ENCODE results near the gene PPM1N. TPM values are rescaled to one million over a fixed set of nuclear protein-coding genes. Genes with fewer than 3 reads are reported as not detected.

PPM1N gene
- total and polyA plus RNA-seq, 2 of the 13 experiments (the other 11 are each of a cell fraction or from before 2014, with no cell fraction given): 0.31 to 1.8 TPM

- TF ChIP-seq, protein P1, sequence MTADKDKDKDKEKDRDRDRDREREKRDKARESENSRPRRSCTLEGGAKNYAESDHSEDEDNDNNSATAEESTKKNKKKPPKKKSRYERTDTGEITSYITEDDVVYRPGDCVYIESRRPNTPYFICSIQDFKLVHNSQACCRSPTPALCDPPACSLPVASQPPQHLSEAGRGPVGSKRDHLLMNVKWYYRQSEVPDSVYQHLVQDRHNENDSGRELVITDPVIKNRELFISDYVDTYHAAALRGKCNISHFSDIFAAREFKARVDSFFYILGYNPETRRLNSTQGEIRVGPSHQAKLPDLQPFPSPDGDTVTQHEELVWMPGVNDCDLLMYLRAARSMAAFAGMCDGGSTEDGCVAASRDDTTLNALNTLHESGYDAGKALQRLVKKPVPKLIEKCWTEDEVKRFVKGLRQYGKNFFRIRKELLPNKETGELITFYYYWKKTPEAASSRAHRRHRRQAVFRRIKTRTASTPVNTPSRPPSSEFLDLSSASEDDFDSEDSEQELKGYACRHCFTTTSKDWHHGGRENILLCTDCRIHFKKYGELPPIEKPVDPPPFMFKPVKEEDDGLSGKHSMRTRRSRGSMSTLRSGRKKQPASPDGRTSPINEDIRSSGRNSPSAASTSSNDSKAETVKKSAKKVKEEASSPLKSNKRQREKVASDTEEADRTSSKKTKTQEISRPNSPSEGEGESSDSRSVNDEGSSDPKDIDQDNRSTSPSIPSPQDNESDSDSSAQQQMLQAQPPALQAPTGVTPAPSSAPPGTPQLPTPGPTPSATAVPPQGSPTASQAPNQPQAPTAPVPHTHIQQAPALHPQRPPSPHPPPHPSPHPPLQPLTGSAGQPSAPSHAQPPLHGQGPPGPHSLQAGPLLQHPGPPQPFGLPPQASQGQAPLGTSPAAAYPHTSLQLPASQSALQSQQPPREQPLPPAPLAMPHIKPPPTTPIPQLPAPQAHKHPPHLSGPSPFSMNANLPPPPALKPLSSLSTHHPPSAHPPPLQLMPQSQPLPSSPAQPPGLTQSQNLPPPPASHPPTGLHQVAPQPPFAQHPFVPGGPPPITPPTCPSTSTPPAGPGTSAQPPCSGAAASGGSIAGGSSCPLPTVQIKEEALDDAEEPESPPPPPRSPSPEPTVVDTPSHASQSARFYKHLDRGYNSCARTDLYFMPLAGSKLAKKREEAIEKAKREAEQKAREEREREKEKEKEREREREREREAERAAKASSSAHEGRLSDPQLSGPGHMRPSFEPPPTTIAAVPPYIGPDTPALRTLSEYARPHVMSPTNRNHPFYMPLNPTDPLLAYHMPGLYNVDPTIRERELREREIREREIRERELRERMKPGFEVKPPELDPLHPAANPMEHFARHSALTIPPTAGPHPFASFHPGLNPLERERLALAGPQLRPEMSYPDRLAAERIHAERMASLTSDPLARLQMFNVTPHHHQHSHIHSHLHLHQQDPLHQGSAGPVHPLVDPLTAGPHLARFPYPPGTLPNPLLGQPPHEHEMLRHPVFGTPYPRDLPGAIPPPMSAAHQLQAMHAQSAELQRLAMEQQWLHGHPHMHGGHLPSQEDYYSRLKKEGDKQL (CRISPR knock-in tag; IDR thresholded peaks at IDR 0.05; ENCODE audit: low read depth): no peak
- TF ChIP-seq CSRNP2 (CRISPR knock-in tag; conservative IDR thresholded peaks at IDR 0.05; ENCODE audit: low read depth): no peak
- no peak for TF ChIP-seq TCF7 (IDR thresholded peaks at IDR 0.05; ENCODE audit: low read depth)
- TF ChIP-seq RCOR2 (CRISPR knock-in tag; IDR thresholded peaks at IDR 0.05): no peak
- no peak for TF ChIP-seq ZSCAN30 (CRISPR knock-in tag; IDR thresholded peaks at IDR 0.05)
- TF ChIP-seq SP1 (IDR thresholded peaks at IDR 0.05): no peak
- TF ChIP-seq SP1 (CRISPR knock-in tag; IDR thresholded peaks at IDR 0.05): peak; percentile 83
- TF ChIP-seq, protein P2, sequence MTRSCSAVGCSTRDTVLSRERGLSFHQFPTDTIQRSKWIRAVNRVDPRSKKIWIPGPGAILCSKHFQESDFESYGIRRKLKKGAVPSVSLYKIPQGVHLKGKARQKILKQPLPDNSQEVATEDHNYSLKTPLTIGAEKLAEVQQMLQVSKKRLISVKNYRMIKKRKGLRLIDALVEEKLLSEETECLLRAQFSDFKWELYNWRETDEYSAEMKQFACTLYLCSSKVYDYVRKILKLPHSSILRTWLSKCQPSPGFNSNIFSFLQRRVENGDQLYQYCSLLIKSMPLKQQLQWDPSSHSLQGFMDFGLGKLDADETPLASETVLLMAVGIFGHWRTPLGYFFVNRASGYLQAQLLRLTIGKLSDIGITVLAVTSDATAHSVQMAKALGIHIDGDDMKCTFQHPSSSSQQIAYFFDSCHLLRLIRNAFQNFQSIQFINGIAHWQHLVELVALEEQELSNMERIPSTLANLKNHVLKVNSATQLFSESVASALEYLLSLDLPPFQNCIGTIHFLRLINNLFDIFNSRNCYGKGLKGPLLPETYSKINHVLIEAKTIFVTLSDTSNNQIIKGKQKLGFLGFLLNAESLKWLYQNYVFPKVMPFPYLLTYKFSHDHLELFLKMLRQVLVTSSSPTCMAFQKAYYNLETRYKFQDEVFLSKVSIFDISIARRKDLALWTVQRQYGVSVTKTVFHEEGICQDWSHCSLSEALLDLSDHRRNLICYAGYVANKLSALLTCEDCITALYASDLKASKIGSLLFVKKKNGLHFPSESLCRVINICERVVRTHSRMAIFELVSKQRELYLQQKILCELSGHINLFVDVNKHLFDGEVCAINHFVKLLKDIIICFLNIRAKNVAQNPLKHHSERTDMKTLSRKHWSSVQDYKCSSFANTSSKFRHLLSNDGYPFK (CRISPR knock-in tag; IDR thresholded peaks at IDR 0.05; ENCODE audit: borderline replicate concordance): peak; percentile 35; the same call in 1 of the 2 replicates
- no peak for TF ChIP-seq HCFC1 (IDR thresholded peaks at IDR 0.05; ENCODE audit: low read depth, low read length)
- peak; percentile 66; the same call in 1 of the 2 replicates for TF ChIP-seq ZNF138 (CRISPR knock-in tag; IDR thresholded peaks at IDR 0.05; ENCODE audit: low read depth)
- TF ChIP-seq HOXA3 (CRISPR knock-in tag; IDR thresholded peaks at IDR 0.05): peak; percentile 68; the same call in 1 of the 2 replicates
- TF ChIP-seq THRA (CRISPR knock-in tag; IDR thresholded peaks at IDR 0.05; ENCODE audit: borderline replicate concordance): 0 out of 2 replicates have a peak, but pooled peaks have one; percentile 49
- TF ChIP-seq ZNF770 (CRISPR knock-in tag; IDR thresholded peaks at IDR 0.05): peak; percentile 30; the same call in 1 of the 2 replicates
- no peak for TF ChIP-seq MAFF (IDR thresholded peaks at IDR 0.05; ENCODE audit: low read depth, low read length)
- no peak for TF ChIP-seq KAT2B (IDR thresholded peaks at IDR 0.05; ENCODE audit: borderline replicate concordance, low read depth, low read length)
- TF ChIP-seq ZNF30 (CRISPR knock-in tag; IDR thresholded peaks at IDR 0.05): no peak
These were observed 8.2 kb downstream of the PPM1N start (continued) for GRCh38 chr19:45506246-45506988.
